HL-60 (cell line): ENCODE results near the gene GFY.

Source experiments
- CTCF ChIP-seq: IDR thresholded peaks from one replicate; pipeline ENCODE4 v1.5.1; 2011; ENCODE audit warnings: low read length, control low read depth, inconsistent platforms; ENCODE audit not compliant: insufficient read depth
- POLR2AphosphoS5 ChIP-seq: IDR thresholded peaks from 2 replicates; pipeline ENCODE4 v1.6.1; 2012; ENCODE audit warnings: low read depth
- REST ChIP-seq: IDR thresholded peaks from 2 replicates; pipeline ENCODE4 v1.6.1; 2012; ENCODE audit warnings: low read depth; ENCODE audit not compliant: insufficient replicate concordance

DNA sequence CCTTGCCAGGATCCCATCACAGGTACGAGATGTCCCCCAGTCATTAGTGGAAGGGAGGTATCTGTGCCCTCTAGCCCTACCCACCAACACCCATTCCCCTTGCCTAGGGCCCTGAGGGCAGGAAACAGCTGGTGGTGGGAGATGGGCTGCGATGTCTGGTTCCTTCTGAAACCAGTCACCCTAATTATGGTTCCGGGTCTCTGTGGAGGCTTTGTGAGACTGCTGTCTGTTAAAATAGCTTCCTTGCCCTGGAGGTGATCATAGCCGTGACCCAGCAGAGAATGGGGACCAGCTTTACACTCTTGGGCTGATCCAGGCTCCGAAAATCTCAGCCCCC, 33.3 kb downstream of the GFY start:
- TF ChIP-seq REST, result no peak
- no peak for TF ChIP-seq POLR2AphosphoS5
- no peak for TF ChIP-seq CTCF
